Limb (tissue), 2 donors: Measurements from ENCODE around the gene H6PD.

Source experiments
- DNase-seq, 2 donors: peaks; one replicate each; pipeline ENCODE4 v3.0.0-alpha.2; 2016; ENCODE audit errors: extremely low spot score in 2 of 2

H6PD gene

GRCh38 chr1:9278116-9278515 is 43.5 kb downstream of the H6PD start:
- no peak for DNase-seq

- no peak for DNase-seq
These were observed 44.1 kb downstream of the H6PD start for GRCh38 chr1:9278585-9279153.

GRCh38 chr1:9279172-9279840 is 44.7 kb downstream of the H6PD start:
- no peak for DNase-seq

- peak; percentile 46 to 51 for DNase-seq
These were observed 45.7 kb downstream of the H6PD start for GRCh38 chr1:9280015-9280860.

- DNase-seq, result no peak
These were observed 46.7 kb downstream of the H6PD start for GRCh38 chr1:9281071-9281827.

GRCh38 chr1:9281908-9282695 is 47.5 kb downstream of the H6PD start:
- DNase-seq, result peak in 1 of 2 donors; percentile 50

GRCh38 chr1:9282696-9282955 is 48.1 kb downstream of the H6PD start:
- DNase-seq, result no peak

GRCh38 chr1:9284061-9284460 is 49.5 kb downstream of the H6PD start:
- no peak for DNase-seq

GRCh38 chr1:9286556-9286955 is 52.0 kb downstream of the H6PD start:
- no peak for DNase-seq

- DNase-seq, result peak in 1 of 2 donors; percentile 65
These were observed 54.5 kb downstream of the H6PD start for GRCh38 chr1:9289090-9289534.

GRCh38 chr1:9289711-9290485 is 55.3 kb downstream of the H6PD start:
- no peak for DNase-seq

- peak in 1 of 2 donors; percentile 74 for DNase-seq
These were observed 57.4 kb downstream of the H6PD start for GRCh38 chr1:9291914-9292360.

- peak; percentile 86 to 90 for DNase-seq
These were observed 58.0 kb downstream of the H6PD start, which contains the start of gene SPSB1 for GRCh38 chr1:9292361-9293240. SPSB1 (plus strand) TSS chr1:9292894; CDS start chr1:9355892, 62,998 bp downstream.

- no peak for DNase-seq
These were observed 58.6 kb downstream of the H6PD start for GRCh38 chr1:9293241-9293532.

GRCh38 chr1:9293533-9294404 is 59.2 kb downstream of the H6PD start:
- DNase-seq, result peak in 1 of 2 donors; percentile 66

GRCh38 chr1:9294405-9294773 is 59.8 kb downstream of the H6PD start:
- DNase-seq, result no peak

GRCh38 chr1:9294910-9295636 is 60.5 kb downstream of the H6PD start:
- DNase-seq, result peak; percentile 25 to 75

- no peak for DNase-seq
These were observed 61.3 kb downstream of the H6PD start for GRCh38 chr1:9295884-9296283.
